ENCODE measurements around the gene FAM124A.

The FAM124A gene

GRCh38 chr13:51261610-51262249 lies 39.5 kb downstream of the FAM124A start:
- no peak overlapping the region for H3K27ac ChIP-seq
- no peaks in the 10 kb centered on the region for H3K27me3 ChIP-seq (replicated peaks)
- no peak for DNase-seq
- in situ Hi-C loops (cut with HindIII; ENCODE audit: low pct_ligation_motif_present, low sequenced_read_pairs) = no loop called here
- no peaks in the 10 kb centered on the region for H3K36me3 ChIP-seq (replicated peaks)
- H3K4me3 ChIP-seq (ENCODE audit: low read depth, low read length) = no peak overlapping the region
- no peak for TF ChIP-seq CTCF (IDR thresholded peaks at IDR 0.05; ENCODE audit: low read depth, low read length, missing control alignments)

- H3K4me3 ChIP-seq (ENCODE audit: low read depth, low read length) = no peak overlapping the region
- H3K36me3 ChIP-seq (replicated peaks) = no peaks in the 10 kb centered on the region
- H3K27ac ChIP-seq = no peak overlapping the region
- no peak for DNase-seq
- in situ Hi-C loops (cut with HindIII; ENCODE audit: low pct_ligation_motif_present, low sequenced_read_pairs) = no loop called here
- peak; percentile 59 for TF ChIP-seq CTCF (IDR thresholded peaks at IDR 0.05; ENCODE audit: low read depth, low read length, missing control alignments)
- H3K27me3 ChIP-seq (replicated peaks) = no peaks in the 10 kb centered on the region
Measured at GRCh38 chr13:51262501-51263211, 40.5 kb downstream of the FAM124A start.

- no peak for DNase-seq
- Histone ChIP-seq H3K27me3 (replicated peaks) (no peaks in the 10 kb centered on the region), H3K36me3 (replicated peaks) (no peaks in the 10 kb centered on the region), H3K27ac (no peak overlapping the region), H3K4me3 (ENCODE audit: low read depth, low read length) (no peak overlapping the region)
- in situ Hi-C loops (cut with HindIII; ENCODE audit: low pct_ligation_motif_present, low sequenced_read_pairs) = no loop called here
- TF ChIP-seq CTCF (IDR thresholded peaks at IDR 0.05; ENCODE audit: low read depth, low read length, missing control alignments) = no peak
Measured at GRCh38 chr13:51266642-51267041, 44.4 kb downstream of the FAM124A start.

GRCh38 chr13:51267622-51268021 lies 45.4 kb downstream of the FAM124A start:
- TF ChIP-seq CTCF (IDR thresholded peaks at IDR 0.05; ENCODE audit: low read depth, low read length, missing control alignments) = no peak
- DNase-seq = no peak
- H3K36me3 ChIP-seq (replicated peaks) = no peaks in the 10 kb centered on the region
- H3K4me3 ChIP-seq (ENCODE audit: low read depth, low read length) = no peak overlapping the region
- in situ Hi-C loops (cut with HindIII; ENCODE audit: low pct_ligation_motif_present, low sequenced_read_pairs) = no loop called here
- no peak overlapping the region for H3K27ac ChIP-seq
- no peaks in the 10 kb centered on the region for H3K27me3 ChIP-seq (replicated peaks)

- no peak for TF ChIP-seq CTCF (IDR thresholded peaks at IDR 0.05; ENCODE audit: low read depth, low read length, missing control alignments)
- DNase-seq = peak; percentile 47
- in situ Hi-C loops (cut with HindIII; ENCODE audit: low pct_ligation_motif_present, low sequenced_read_pairs) = no loop called here
- Histone ChIP-seq H3K27ac (no peak overlapping the region), H3K36me3 (replicated peaks) (no peaks in the 10 kb centered on the region), H3K4me3 (ENCODE audit: low read depth, low read length) (no peak overlapping the region), H3K27me3 (replicated peaks) (no peaks in the 10 kb centered on the region)
Measured at GRCh38 chr13:51269039-51269438, 46.8 kb downstream of the FAM124A start.

Measured in brain microvascular endothelial cell (primary cell).